ENCODE measurements around the gene NFS1.

DNA sequence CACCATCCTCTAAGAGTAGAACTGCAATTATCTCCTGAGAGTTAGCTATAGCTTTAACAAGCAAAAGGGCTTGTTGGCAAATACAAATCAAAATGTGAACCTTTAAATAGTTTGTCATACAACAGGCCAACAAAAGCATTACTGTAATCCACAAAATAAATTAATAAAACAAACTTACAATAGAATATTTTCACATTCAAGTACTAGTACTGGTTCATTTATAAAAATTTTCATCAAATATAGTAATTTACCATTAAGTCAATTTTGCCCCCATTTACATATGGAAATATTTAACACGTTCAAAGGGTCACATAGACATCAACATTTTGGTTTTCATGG lies 33.5 kb upstream of the NFS1 start:
- TF ChIP-seq EP300 (IDR thresholded peaks at IDR 0.05) (no peak), POLR2A (IDR thresholded peaks at IDR 0.05) (no peak)
- TF ChIP-seq, protein P1, sequence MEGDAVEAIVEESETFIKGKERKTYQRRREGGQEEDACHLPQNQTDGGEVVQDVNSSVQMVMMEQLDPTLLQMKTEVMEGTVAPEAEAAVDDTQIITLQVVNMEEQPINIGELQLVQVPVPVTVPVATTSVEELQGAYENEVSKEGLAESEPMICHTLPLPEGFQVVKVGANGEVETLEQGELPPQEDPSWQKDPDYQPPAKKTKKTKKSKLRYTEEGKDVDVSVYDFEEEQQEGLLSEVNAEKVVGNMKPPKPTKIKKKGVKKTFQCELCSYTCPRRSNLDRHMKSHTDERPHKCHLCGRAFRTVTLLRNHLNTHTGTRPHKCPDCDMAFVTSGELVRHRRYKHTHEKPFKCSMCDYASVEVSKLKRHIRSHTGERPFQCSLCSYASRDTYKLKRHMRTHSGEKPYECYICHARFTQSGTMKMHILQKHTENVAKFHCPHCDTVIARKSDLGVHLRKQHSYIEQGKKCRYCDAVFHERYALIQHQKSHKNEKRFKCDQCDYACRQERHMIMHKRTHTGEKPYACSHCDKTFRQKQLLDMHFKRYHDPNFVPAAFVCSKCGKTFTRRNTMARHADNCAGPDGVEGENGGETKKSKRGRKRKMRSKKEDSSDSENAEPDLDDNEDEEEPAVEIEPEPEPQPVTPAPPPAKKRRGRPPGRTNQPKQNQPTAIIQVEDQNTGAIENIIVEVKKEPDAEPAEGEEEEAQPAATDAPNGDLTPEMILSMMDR (IDR thresholded peaks at IDR 0.05), result no peak
